HG03521 (cell line): Measurements from ENCODE around the gene TUBE1.

Source experiments
- ATAC-seq: cut with Tn5 transposase; IDR thresholded peaks from one replicate; pipeline ENCODE4 v1.9.1; 2021; ENCODE audit warnings: mild to moderate bottlenecking, moderate library complexity; ENCODE audit not compliant: unreplicated experiment

Gene TUBE1

DNA sequence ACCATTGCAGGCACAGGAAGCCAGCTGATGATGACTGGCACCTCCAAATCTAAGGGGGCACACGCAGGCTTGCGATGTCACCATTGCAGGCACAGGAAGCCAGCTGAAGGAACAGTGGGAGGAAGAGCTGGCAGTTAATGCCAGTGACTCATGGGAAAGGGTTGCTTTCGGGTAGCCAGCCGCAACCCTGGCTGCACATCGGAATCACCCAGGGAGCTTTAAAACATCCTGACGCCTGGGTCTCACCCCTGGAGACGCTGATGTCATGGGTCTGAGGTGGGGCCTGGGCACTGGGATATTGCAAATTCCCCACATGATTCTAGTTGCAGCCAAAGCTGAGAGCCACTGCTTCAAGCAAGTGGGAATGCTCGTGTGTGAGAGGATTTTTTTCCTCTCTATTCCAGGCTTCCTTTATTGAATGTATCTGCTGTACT lies 49.5 kb downstream of the TUBE1 start:
- no peak for ATAC-seq

GRCh38 chr6:112036088-112036637 lies 51.1 kb downstream of the TUBE1 start:
- ATAC-seq, result no peak

- no peak for ATAC-seq
Measured at GRCh38 chr6:112034616-112034995, 52.7 kb downstream of the TUBE1 start.

- ATAC-seq, result no peak
Measured at GRCh38 chr6:112033791-112034615, 53.3 kb downstream of the TUBE1 start.

- no peak for ATAC-seq
Measured at GRCh38 chr6:112032728-112033127, 54.6 kb downstream of the TUBE1 start.

GRCh38 chr6:112031960-112032359 lies 55.3 kb downstream of the TUBE1 start:
- no peak for ATAC-seq

GRCh38 chr6:112030961-112031660 lies 56.2 kb downstream of the TUBE1 start:
- no peak for ATAC-seq

DNA sequence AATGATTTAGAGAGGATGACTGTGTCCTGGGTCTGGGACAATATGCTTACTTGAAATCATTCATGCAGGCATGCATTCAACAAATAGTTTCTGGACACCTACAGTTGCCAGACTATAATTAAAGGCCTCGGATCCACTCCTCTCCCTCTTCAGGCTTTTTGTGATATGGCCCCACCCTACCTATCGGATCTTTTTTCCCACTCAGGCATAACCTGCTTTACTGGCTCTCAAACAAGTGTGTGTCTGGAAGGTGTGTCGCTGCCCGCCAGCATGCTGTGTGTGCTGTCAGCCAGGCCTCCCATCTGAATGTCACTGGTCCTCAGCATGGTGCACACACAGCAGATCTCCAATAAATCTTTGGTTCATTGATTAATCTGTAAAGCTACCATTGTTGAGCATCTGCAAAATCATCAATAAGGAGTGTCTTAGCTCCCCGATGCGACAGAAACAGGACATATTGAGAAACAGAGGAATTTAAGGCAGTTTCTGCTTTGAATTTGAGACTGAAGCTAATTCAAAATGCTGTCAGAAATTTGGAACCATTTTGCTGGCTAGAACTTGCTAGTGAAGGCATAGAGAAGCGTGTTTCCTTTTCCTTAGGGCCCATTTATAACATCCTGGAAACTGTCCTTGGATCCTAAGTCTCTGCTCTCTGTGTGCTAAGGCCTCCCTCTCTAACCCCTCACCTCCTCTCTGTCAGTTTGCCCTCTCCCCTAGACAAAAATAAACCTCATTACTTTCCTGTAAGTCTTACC lies 56.9 kb downstream of the TUBE1 start:
- no peak for ATAC-seq

DNA sequence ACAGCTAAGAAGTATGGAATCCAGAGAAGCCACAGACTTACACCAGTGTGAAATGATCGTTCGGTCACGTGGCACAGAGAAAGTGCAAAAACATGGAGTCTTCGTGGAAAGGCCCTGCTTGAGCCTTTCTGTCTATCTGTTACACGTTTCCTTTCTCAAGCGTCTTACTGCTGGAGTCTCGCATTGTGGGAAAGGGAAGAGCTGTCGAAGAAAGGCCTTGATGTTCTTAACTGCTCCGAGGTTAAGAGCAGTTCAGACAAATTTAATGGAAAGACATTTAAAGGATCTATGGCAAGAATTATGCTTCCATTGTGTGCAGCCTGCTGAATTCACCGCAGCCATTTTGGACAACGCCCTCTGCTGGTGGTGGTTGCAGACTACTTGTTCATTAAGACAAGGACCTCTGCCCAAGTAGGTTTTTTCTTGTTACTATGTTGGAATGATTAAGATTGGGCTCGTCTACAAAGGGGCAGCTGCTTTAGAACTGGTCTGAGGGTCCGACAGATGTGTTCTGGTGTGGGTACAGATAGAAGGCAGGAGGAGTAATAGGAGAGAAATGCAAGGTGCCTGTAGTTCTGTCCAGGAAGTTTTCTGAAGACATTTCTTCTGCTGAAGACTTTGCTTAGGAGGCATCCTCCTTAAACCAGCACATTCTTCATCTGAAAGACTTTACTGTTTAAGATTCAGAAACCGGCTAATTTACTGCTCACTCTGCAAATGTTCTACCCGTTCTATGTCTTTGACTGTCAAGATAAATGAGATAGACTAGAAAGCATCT lies 58.0 kb downstream of the TUBE1 start:
- no peak for ATAC-seq

DNA sequence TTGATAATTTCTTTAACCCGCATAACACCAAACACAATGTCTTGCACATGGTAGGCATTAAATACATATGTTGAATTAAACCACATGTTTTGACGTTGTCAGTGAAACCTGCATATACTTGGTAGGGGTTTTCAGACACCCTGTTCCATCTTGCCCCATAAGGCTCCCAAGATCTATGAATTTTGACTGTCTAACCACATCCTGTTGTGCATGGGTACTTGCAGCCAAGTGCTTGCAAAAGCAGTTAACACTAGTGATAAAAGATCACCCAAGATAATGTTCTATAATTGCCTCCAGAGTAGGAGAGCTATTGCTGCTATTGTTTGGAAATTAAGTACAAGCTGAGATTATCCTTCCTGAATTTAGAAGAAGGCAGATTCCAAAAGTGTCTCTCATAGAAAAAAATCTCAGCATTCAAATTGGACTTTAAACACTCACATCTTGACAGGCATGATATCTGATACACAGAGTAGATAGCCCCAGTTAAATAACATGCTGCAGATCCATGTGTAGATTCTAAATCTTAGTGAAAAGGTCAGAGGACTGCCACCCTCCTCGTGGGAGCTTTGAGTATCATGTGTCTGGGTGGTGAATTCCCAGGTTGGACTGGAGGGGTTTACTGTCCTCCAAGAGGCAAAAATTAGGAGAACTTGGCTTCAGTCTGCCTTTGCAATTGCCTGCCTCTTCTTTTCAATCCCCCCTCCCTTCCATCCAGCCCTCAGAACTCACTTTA lies 59.2 kb downstream of the TUBE1 start:
- no peak for ATAC-seq

DNA sequence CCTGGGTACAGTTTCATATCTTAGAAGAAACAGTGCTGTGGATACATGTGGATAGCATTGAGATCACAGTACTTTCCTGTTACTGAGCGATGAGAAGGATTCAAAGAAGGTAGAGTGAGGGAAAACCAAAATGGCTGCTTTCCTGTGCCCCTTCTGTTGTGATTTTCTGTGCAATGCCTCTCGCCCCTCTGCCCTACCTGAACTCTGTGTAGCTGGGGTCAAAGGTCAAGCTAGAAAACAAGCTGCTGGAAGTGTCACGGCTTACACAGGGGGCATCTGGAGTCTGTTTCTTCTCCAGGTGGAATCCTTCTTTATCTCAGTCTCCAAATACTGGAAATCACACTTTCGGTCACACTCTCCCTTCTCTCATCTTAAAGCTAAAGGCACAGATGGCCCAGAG lies 60.3 kb downstream of the TUBE1 start:
- ATAC-seq, result no peak

DNA sequence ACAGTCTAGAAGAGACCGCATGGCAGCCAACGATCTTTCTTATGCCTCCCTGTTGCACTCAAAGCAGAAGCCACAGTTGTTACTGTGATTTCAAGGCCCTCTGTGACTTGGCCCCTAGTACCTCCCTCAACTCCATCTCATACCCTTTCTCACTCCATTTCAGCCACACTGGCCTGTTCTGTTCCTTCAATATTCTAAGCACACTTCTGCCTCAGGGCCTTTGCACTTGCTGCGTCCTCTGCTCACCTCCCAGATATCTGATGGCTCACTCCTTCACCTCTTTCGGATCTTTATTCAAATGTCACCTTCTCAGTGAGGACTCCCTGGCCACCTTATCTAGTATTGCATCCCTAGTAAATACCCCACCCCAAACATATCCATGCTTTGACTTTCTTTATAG lies 62.8 kb downstream of the TUBE1 start:
- no peak for ATAC-seq

- no peak for ATAC-seq
Measured at GRCh38 chr6:112022749-112023148, 64.5 kb downstream of the TUBE1 start.

DNA sequence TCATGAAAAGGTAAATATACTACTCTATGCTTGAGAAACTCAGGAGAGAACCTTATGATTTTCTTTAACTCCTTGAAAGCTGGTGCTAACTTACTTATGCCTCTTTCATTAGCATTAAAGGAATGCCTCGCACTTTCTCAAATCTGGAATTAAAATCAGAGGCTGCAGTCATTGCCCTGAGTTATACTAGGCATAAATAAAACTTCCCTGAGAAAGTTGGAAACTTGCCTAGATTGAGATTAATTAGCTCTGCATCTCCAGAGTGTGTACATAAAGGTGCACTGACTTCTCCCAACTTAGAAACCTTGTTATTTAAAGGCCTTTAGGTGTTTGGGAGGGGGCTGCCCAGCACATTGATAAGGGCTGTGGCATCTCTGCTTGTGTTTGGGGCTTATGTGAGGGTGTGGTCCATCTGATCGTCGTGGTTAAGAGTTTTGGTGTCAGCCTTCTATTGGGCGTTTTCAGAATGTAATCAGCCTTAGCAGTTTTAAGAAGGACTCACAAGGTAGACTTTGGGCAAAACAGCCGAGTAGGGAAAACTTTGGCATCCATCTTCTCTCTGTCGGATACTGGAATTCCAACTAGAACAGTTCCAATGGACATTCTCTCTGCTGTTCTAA lies 65.5 kb downstream of the TUBE1 start:
- no peak for ATAC-seq
